HG03097 (cell line): Measurements from ENCODE around the gene UGT1A6.
"Not testable (repeated sequence)": the region's sequence is repeated elsewhere in the genome, so short reads cannot be mapped to it uniquely, and the experiment has no call there.

ENCODE experiments used
- ATAC-seq: cut with Tn5 transposase; IDR thresholded peaks from one replicate; pipeline ENCODE4 v1.9.1; 2021; ENCODE audit not compliant: unreplicated experiment, low FRiP score

The UGT1A6 gene

DNA sequence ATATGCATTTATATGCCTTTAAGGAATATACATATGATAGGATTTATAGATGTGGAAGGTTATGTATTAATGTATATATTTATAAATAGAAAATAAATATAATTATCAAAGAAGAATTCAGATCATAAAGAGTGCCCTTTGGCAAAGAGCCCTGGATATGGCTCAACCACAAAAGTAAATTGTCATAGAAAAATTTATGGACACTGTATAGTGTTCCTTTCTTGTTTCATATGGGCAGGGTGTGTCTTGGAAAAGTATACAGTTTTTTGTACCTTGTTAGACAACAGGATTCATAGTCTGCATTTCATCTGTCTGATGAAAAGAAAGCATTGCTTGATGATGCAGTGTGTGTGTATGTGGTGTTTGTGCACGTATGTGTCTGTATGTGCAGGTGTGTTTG lies 8.1 kb upstream of the UGT1A6 start:
- ATAC-seq, result no peak

DNA sequence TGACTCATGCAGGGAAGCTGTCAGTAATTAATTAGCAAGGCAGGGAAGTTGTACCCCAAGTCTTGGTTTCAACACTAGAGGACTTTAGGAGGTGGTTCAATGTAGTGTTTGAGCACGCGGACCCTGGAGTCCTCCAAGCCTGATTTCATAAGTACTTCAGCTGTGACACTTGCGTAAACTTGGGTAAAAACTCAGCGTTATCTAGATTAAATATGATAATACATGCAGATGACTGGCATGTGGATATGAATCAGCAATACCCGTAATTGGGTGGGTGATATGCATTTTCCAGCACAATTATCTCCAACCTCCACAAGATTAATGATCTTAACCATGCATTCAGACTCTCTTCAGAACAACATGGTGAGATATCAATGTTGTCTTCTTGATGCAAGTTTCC lies 5.8 kb upstream of the UGT1A6 start:
- no peak for ATAC-seq

GRCh38 chr2:233688341-233688740 lies 4.3 kb upstream of the UGT1A6 start:
- no peak for ATAC-seq

GRCh38 chr2:233689031-233689430 lies 3.7 kb upstream of the UGT1A6 start:
- ATAC-seq, result no peak

DNA sequence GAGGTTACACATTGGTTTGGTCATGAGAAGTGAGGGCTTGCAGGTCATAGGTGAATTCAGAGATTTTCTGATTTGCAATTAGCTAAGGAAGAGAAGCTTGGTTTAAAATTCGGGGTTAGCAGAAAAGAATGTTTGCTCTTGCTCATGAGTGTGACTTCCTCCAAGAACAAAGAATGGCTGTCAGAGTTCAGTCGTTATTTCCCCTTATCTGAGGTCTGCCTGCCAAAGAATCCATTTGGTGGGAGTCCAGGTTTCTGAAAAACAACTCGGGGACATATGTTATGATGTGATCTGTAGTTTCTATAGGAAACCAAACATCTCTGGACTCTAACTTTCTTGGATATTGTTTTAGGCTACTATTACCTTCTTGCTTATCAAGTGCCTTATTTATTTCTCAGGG lies 3.2 kb upstream of the UGT1A6 start:
- ATAC-seq, result no peak

- ATAC-seq, result no peak
Observed at GRCh38 chr2:233690444-233690843, 2.2 kb upstream of the UGT1A6 start.

- ATAC-seq, result no peak
Observed at GRCh38 chr2:233691443-233692433, 952 bp upstream of the UGT1A6 start.

- ATAC-seq, result no peak
Observed at GRCh38 chr2:233693963-233694362, 1.3 kb downstream of the UGT1A6 start.

DNA sequence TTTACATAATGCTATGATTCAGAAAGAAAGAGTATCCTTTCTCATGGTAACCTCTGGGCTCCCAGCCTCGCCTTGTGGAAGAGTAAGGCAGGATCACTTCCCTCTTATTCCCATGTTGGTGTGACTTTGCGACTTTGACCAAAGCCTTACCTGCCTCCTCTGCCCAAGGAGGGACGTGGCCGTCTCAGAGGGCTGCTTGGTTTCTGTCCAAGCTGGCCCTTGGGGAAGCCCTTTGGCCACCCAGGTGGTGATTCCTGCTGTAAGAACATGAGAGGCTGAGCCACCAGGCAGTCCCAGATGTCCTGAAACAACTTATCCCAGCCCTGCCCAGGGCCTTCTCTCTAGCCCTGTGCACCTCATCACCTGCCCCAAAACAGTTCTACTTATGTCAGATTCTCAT lies 6.0 kb downstream of the UGT1A6 start:
- no peak for ATAC-seq

DNA sequence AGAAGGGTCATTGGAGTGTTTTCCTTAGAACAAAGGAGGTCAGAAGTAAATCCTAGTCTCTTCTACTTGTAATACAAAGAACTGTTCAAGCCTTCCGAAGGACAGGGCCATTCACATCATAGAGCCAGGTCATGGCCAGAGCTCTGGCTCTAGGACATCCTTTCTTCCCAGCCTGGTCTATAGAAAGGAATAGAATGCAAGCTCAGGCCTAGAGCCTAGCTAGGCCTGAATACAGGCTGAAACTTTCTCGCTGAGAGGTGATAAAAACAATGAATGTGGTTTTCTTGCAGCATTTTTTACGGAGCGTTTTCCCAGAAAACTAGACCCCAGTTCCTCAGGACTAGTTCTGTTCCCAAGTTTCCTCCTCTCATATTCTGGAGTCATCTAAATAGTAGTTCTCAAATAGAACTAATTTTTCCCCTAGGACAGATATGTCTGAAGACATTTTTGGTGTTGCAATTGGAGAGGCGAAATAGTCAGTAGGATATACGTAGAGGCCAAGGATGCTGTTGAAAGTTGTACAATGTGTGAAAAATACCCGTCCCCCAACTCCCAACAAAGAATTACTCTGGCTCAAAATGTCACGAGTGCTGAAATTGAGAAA lies 6.8 kb downstream of the UGT1A6 start:
- ATAC-seq, result no peak

- no peak for ATAC-seq
Observed at GRCh38 chr2:233700028-233700635, 7.4 kb downstream of the UGT1A6 start.

DNA sequence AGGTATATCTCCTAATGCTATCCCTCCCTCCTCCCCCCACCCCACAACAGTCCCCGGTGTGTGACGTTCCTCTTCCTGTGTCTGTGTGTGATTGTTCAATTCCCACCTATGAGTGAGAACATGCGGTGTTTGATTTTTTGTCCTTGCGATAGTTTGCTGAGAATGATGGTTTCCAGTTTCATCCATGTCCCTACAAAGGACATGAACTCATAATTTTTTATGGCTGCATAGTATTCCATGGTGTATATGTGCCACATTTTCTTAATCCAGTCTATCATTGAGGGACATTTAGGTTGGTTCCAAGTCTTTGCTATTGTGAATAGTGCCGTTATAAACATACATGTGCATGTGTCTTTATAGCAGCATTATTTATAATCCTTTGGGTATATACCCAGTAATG lies 8.2 kb downstream of the UGT1A6 start:
- ATAC-seq, result not testable (repeated sequence)

- ATAC-seq, result no peak
Observed at GRCh38 chr2:233702238-233702637, 9.5 kb downstream of the UGT1A6 start.

DNA sequence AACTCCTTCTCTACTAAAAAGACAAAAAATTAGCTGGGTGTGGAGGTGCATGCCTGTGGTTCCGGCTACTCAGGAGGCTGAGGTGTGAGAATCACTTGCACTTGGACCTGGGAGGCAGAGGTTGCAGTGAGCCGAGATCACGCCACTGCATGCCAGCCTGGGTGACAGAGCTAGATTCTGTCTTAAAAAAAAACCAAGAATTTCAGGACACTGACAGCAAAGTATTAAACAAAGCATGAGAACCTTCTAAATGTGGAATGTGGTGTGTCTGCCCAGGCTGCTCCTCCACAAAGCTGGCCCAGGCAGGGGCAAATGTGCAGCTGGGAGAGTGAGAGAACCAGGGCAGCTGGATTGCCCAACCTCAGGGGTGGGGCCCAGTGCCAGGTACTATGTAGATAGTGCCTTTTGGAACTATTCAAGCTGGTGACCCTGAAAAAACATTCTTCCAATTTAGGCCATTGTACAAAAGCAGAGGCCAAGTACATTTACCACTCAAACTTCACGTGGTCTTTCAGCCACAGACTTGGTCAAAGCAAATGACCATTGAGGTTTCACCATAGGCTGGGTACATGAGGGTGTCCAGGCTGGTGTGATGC lies 13.3 kb downstream of the UGT1A6 start:
- ATAC-seq, result no peak

DNA sequence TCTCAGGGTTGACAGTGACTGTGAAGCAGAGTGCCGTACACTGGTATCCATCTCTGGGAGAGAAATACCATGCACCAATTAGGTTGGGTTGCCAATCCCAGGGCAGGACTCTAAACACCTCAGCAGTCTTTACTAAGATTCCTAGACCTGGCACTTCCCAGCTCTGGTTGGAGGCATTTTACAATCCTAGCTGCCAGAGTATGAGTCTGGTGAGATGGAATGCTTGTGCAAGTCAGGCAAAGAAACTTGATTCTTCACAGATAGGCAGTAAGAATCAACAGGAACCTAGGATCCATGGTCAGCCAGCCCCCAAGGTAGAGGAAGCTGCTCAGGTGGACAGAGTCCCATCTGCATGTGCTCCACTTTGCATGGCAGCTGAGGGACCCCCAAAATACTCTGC lies 14.0 kb downstream of the UGT1A6 start:
- no peak for ATAC-seq

DNA sequence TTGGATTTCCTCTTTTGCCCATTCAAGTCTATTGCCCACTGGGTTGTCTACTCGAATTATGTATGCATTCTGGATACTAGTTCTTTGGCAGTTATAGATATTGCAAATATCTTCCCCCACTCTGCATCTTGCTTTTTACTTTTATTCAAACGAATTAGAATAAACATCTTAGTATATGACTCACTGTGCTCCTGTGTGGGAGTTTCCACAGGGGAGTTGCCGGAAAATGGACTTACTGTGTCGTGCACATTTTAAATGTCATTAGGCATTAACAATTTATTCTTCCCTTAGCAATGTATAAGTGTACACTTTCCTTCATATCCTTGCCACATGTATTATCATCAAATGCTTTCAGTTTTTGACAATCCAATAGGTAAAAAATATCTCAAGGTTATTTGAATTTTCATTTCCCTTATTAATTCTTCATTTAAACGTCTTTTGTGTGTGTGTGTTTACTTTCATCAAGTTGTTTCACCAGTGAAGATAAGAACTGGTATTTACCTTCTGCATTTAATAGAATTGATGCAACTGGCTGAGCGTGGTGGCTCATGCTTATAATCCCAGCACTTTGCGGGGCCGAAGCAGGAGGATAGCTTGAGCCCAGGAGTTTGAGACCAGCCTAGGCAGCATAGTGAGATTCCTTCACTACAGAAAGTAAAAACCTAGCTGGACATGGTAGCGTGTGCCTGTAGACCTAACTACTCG lies 15.4 kb downstream of the UGT1A6 start:
- no peak for ATAC-seq

GRCh38 chr2:233708942-233709341 lies 16.3 kb downstream of the UGT1A6 start:
- ATAC-seq, result no peak

- no peak for ATAC-seq
Observed at GRCh38 chr2:233711312-233712008, 18.8 kb downstream of the UGT1A6 start.

GRCh38 chr2:233712611-233713261 lies 20.0 kb downstream of the UGT1A6 start, which contains the start of gene UGT1A5:
UGT1A5 (plus strand) TSS chr2:233712907; CDS start chr2:233712992, 85 bp downstream.
- no peak for ATAC-seq
